Muscle of leg (tissue), 11 donors: ENCODE measurements around the gene EMSY. TPM values are rescaled to one million over a fixed set of nuclear protein-coding genes. Genes with fewer than 3 reads are reported as not detected.
A peak's percentile ranks its signal among the peaks of the same experiment; 100 is the strongest.

Experiments
- DNase-seq: peaks from one replicate; pipeline ENCODE4 v3.0.0; 2013
- H3K27ac ChIP-seq: one replicate; pipeline ENCODE4 v1.5.1; 2013; ENCODE audit warnings: mild to moderate bottlenecking, low read length, control low read depth
- H3K27me3 ChIP-seq: one replicate; pipeline ENCODE4 v1.6.1; 2013; ENCODE audit warnings: low read length; ENCODE audit not compliant: control insufficient read depth, insufficient read depth
- H3K36me3 ChIP-seq: one replicate; pipeline ENCODE4 v1.6.1; 2013; ENCODE audit warnings: low read length; ENCODE audit not compliant: control insufficient read depth, insufficient read depth
- H3K4me1 ChIP-seq: one replicate; pipeline ENCODE4 v1.6.1; 2013; ENCODE audit warnings: low read length; ENCODE audit not compliant: control insufficient read depth, insufficient read depth
- H3K4me3 ChIP-seq: one replicate; pipeline ENCODE4 v1.5.1; 2013; ENCODE audit warnings: low read length, control low read depth
- H3K9me3 ChIP-seq: replicated peaks from 2 replicates; pipeline ENCODE4 v1.6.1; 2013; ENCODE audit warnings: low read depth, low read length; ENCODE audit not compliant: control insufficient read depth
- WGBS: methylation state at CpG from one replicate; pipeline ENCODE4 v1.1.5; 2013; ENCODE audit warnings: missing lambda C conversion rate; ENCODE audit not compliant: insufficient coverage; 5-methylcytosine and 5-hydroxymethylcytosine counted together
- polyA plus RNA-seq, 8 donors: library from polyadenylated mRNA; unstranded; fragments of 120-200 nt; gene quantifications; one replicate each; pipeline versions ENCODE4 v1.2.1 to v1.2.3, GENCODE V29; 2013; ENCODE audit warnings: inconsistent platforms in 1 of 8, low replicate concordance in 1 of 8; ENCODE audit not compliant: insufficient read length in 8 of 8, insufficient read depth in 1 of 8
- total RNA-seq: library from RNA; stranded (reverse); fragments of 120-200 nt; gene quantifications from one replicate; pipeline ENCODE4 v1.2.4, GENCODE V29; 2013

Gene EMSY
- total and polyA plus RNA-seq, 9 donors = 12.5 to 16.7 (median 13.6) TPM

DNA sequence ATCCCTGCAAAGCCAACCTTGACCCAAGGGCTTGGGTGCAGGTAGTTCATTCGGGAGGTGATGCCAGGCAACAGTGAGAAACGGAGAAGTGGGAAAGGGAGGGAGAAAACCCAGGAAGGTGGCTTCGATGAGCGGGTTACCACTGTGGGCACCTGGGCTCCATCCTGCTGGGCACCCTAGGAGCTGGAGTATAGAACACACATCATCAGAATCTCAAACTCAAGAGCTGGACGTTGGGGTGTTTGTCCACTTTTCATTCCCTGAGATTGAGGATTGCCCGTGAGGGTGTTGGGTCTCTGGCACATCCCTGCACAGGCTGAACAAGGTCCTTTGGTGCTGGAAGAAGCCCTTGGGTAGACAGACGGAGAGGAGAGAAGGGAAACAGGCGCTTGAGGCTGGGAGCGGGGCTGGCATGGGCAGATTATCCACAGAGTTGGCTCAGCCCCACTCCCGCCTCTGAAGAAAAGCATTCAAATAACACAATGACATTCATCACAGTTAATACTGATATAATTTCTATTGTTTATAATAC is 155.4 kb downstream of the EMSY start:
- no peak for DNase-seq
- Histone ChIP-seq H3K36me3 (no peaks in the 10 kb centered on the region), H3K4me3 (no peak overlapping the region), H3K9me3 (no peaks in the 10 kb centered on the region), H3K4me1 (peaks cover 39% of the 10 kb centered on the region), H3K27me3 (no peaks in the 10 kb centered on the region), H3K27ac (no peak overlapping the region)
- no CpG with 5 or more reads among the region's 10 CpGs for WGBS

DNA sequence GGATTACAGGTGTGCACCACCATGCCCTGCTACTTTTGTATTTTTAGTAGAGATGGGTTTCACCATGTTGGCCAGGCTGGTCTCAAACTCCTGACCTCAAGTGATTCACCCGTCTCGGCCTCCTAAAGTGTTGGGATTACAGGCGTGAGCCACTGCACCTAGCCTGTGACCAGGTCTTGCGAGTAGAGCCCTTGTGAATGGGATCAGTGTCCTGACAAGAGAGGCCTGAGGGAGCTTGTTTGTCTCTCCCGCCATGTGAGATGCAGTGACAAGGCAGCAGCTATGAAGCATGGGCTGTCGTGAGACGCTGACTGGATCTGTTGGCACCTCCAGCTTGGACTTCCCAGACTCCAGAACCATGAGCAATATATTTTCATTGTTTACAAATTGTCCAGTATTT is 156.5 kb downstream of the EMSY start:
- no peaks in the 10 kb centered on the region for H3K27me3 ChIP-seq
- no peaks in the 10 kb centered on the region for H3K36me3 ChIP-seq
- no peak overlapping the region for H3K4me3 ChIP-seq
- no peak overlapping the region for H3K27ac ChIP-seq
- no peak for DNase-seq
- H3K4me1 ChIP-seq = peaks cover 48% of the 10 kb centered on the region
- 90% methylated on average over 4 of the region's 7 CpGs for WGBS
- no peaks in the 10 kb centered on the region for H3K9me3 ChIP-seq

DNA sequence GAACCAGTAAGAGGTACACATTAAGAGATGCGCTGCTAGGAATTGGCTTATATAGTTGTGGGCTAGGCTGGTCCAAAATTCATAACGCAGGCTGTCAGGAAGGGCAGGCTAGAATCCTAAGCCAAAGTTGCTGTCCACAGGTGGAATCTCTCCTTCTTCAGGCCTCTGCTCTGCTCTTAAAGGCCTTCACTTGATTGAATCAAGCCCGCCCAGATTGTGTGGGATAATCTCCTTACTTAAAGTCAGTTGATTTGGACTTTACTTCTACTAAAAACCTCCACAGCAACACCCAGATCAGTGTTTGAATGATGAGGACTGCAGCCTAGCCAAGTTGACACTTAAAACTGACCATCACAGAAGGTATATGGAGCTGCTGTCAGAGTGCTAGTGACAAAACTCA is 156.9 kb downstream of the EMSY start:
- no peak overlapping the region for H3K4me3 ChIP-seq
- H3K36me3 ChIP-seq = no peaks in the 10 kb centered on the region
- H3K9me3 ChIP-seq = no peaks in the 10 kb centered on the region
- WGBS = 69% methylated on average over 2 of the region's 3 CpGs
- peak overlapping the region; percentile 45 for H3K27ac ChIP-seq
- no peak for DNase-seq
- H3K4me1 ChIP-seq = peaks cover 48% of the 10 kb centered on the region
- H3K27me3 ChIP-seq = no peaks in the 10 kb centered on the region

DNA sequence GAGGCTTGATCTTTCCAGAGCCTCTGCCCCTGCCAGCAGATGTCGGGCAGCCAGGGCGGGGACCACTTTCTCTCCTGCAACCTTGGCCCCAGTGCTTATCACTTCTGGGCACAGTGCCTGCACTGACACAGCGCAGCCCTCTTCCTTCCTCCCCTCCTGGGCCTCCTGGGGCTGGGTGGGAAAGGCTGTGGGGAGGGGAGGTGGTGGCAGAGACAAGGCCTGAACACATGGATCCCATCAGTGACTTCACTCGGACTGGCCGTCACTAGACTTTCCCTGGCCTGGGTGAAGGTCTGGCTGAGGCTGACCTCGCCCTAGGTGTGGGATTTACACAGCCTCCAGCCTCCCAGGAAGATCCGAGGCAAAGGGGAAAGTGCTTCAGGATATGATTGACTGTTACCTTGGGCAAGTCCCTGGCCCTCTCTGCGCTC is 157.6 kb downstream of the EMSY start:
- WGBS = 12% methylated on average over 3 of the region's 8 CpGs
- Histone ChIP-seq H3K36me3 (no peaks in the 10 kb centered on the region), H3K27me3 (no peaks in the 10 kb centered on the region), H3K9me3 (no peaks in the 10 kb centered on the region), H3K4me1 (peaks cover 48% of the 10 kb centered on the region), H3K4me3 (no peak overlapping the region), H3K27ac (peak overlapping the region; percentile 72)
- DNase-seq = peak; percentile 83

Other genes with a start within 250 kb of the EMSY start
- 24.8 TPM for gene WNT11, start 238.5 kb upstream of the EMSY start, total RNA-seq
- gene WNT11, start 238.5 kb upstream of the EMSY start, polyA plus RNA-seq = 10 to 100 TPM; 10.1 to 24.0 (median 13.5) TPM
- gene THAP12, start 63.9 kb upstream of the EMSY start, total RNA-seq = 65.2 TPM
- 10 to 100 TPM; 40.0 to 68.8 (median 55.7) TPM for gene THAP12, start 63.9 kb upstream of the EMSY start, polyA plus RNA-seq
- gene GVQW3, start 63.7 kb upstream of the EMSY start, total RNA-seq = 3.4 TPM
- 1 to 10 TPM; 2.7 to 6.0 (median 3.6) TPM for gene GVQW3, start 63.7 kb upstream of the EMSY start, polyA plus RNA-seq
- gene LRRC32, start 225.7 kb downstream of the EMSY start, total RNA-seq = 21.8 TPM
- 10 to 100 TPM; 23.5 to 37.5 (median 33.1) TPM for gene LRRC32, start 225.7 kb downstream of the EMSY start, polyA plus RNA-seq